Stimulated activated CD8-positive, alpha-beta memory T cell treated with anti-CD3 and anti-CD28 coated beads, Interleukin-7, amount 100 ng/mL, for 4 hours (primary cell): Measurements from ENCODE around the gene RECK.

Experiments used
- DNase-seq, 2 donors: peaks; one replicate each; pipeline ENCODE4 v3.0.0-alpha.2; 2020; ENCODE audit warnings: low read depth in 2 of 2

Gene RECK

GRCh38 chr9:36138496-36138895, 101.8 kb downstream of the RECK start:
- DNase-seq, result no peak

- no peak for DNase-seq
Observed at GRCh38 chr9:36138901-36139300, 102.2 kb downstream of the RECK start.

GRCh38 chr9:36140086-36141084, 103.7 kb downstream of the RECK start:
- no peak for DNase-seq

- no peak for DNase-seq
Observed at GRCh38 chr9:36141288-36141687, 104.6 kb downstream of the RECK start.

- DNase-seq, result no peak
Observed at GRCh38 chr9:36141761-36142160, 105.0 kb downstream of the RECK start.

GRCh38 chr9:36142510-36143244, 106.0 kb downstream of the RECK start:
- DNase-seq, result no peak

- no peak for DNase-seq
Observed at GRCh38 chr9:36143245-36143641, 106.5 kb downstream of the RECK start.

- DNase-seq, result no peak
Observed at GRCh38 chr9:36144309-36145232, 107.9 kb downstream of the RECK start.

GRCh38 chr9:36145970-36146369, 109.3 kb downstream of the RECK start:
- DNase-seq, result no peak

GRCh38 chr9:36146651-36147050, 109.9 kb downstream of the RECK start:
- no peak for DNase-seq

- DNase-seq, result no peak
Observed at GRCh38 chr9:36147441-36148175, 110.9 kb downstream of the RECK start.

GRCh38 chr9:36148311-36149051, 111.8 kb downstream of the RECK start:
- DNase-seq, result peak; percentile 57 to 73

- no peak for DNase-seq
Observed at GRCh38 chr9:36149197-36149596, 112.5 kb downstream of the RECK start.

GRCh38 chr9:36150574-36151315, 114.0 kb downstream of the RECK start:
- no peak for DNase-seq

GRCh38 chr9:36151316-36152210, 114.8 kb downstream of the RECK start:
- peak; percentile 87 to 91 for DNase-seq

- DNase-seq, result no peak
Observed at GRCh38 chr9:36152741-36153438, 116.2 kb downstream of the RECK start.

- no peak for DNase-seq
Observed at GRCh38 chr9:36153746-36154145, 117.0 kb downstream of the RECK start.
